Medulla oblongata (tissue), 1 donor: Measurements from ENCODE around the gene CABLES2.
"Not testable (repeated sequence)": the region's sequence is repeated elsewhere in the genome, so short reads cannot be mapped to it uniquely, and the experiment has no call there.

ENCODE experiments used
- DNase-seq: peaks from one replicate; pipeline ENCODE4 v3.0.0-alpha.2; 2015; ENCODE audit errors: extremely low spot score

Gene CABLES2

DNA sequence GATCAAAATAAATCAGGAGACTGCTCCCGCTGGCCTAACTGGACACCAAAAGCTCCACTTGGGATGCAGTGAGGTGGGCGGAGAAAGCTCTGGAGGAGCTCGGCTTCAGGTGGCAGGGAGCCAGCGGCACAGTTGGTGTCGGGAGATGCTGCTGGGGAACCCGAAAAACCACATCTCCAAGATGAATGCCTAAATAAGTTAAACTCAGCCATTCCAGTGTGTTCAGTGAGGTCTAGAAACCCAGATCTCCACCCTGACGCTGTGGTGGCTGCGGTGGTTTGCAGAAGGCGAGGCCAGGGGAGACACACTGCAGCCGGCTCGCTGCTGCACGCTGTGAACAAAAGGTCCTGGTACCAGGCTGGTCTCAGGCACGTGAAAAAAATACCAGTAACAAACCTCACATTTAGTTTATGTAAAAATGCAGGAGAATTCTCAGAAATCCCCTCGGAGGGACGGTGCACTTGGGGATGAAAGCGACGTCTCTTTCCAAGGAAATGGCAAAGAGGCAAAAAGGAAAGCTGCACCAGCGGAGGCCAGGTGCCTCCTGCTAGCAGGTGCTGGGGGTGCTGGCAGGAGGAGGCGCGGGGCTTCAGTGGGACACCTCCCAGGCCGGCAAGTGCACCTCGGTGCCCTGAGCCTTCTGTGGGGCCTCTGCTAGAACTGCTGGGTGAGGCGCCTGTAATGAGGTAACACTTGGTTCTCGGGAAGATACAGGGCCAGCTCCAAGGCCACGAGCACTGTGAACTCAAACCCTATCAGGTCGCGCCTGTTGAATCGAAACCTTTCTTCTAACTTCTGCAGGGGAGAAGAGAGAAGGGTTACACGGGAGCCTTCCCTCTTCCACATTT, 16.5 kb downstream of the CABLES2 start:
- no peak for DNase-seq

DNA sequence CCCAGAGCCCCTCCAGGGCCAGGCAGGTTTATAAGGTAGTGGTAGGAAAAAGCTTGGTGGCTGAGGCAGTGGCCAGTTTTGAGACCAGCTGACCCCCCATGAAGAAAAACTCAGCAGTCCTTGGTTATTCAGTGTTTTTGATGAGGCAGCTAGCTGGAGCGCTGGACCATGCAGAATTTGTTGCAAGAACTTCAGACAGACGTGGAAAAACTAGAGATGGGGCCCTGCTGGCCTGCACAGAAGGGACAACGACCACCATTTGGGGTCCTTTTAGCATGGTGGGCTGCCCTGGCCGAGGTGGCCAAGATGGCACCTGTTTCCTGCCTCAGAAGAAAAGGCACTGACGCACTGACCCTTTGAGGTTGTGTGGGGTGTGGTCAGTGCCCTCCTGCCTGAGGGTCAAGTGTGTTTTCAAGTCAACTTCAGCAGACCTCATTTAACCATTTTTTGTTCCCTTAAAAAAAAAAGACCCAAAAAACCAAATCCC, 17.4 kb downstream of the CABLES2 start:
- DNase-seq = no peak

DNA sequence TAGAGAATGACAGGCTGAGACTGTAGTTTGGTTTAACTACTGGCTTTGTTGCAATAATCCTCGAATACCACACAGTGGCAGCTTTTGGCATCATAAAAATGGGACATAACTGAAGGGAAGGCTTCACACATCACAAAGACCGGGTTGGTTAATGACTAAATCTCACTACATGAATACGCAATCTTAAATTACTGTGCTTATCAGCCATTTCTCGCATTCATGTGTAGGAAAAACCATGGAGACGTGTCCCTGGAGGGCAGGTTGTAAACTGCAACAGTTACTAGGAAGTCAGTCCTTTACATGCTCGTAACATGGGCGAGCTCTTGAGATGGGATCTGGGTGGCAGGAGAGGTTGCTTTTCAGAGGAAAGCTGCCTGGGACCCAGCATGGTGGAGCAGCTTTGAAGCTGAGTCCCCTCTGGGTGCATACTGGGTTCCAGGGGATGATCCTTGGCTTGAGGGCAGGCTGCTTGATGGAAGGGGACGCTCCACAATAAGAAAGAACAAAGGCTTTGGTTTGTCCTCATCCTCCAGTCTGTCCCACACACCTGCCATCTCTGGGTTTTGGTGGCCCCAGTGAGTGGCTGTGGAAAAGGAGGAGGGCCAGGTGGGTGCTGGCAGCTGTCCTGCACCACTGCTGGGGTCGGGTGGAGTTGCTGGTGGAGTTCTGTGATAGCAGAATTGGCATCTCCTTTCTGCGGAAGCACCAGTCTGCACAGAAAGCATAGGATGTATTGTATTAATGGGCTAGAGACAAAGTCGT, 18.1 kb downstream of the CABLES2 start:
- no peak for DNase-seq

DNA sequence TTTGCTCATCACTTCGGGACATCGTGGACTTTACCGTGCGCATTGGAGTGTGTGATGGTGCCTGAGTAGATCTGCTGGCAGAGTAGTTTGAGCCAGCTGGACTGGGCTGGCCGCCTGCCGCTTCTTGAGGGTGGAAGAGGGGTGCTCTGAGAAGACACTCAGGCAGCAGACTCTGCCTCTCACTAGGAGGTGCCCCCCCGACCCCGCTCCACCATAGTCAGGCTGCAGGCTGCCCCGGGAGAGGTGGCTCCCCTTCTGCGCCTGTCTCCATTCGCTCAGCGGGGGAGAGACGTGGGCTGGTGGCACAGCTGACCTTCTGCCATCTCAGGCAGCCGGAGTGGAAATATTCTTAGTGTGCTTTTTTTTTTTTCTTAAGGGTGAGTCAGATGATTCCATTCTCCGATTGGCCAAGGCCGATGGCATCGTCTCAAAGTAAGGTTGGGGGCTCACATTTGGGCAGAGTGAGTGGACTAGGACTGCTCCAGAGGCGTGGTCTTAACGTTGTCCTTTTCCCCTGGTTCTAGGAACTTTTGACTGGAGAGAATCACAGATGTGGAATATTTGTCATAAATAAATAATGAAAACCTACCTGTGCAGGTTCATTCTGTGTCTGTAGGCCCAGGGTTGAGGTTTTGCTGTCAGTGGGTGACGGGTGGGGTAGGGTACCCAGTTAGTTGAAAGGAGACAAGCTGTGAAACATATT, 19.0 kb downstream of the CABLES2 start:
- DNase-seq = no peak

DNA sequence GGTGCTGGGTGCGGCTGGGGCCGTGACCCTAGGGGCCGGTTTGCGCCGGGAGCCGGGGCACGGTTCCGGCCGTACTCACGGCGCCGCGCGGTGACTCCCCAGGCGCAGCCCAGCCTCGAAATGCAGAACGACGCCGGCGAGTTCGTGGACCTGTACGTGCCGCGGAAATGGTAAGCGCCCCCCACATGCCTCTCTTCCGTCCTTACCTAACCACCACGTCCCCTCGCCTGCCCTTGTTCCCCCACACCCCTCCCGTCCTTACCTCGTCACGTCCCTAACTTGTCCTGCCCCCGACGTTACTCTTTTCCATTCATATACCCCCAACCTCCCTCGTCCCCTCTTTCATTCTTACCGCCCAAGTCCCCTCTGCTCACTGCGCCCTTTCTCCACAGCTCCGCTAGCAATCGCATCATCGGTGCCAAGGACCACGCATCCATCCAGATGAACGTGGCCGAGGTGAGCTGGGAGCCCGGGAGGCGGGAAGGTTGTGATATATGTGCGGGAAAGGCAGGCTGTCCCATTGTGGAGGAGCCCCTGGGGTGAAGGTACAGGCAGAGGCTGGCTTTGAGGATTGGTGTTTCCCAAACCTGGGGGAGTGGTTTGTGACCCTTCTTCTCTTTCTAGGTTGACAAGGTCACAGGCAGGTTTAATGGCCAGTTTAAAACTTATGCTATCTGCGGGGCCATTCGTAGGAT, 19.7 kb downstream of the CABLES2 start:
- DNase-seq = no peak

DNA sequence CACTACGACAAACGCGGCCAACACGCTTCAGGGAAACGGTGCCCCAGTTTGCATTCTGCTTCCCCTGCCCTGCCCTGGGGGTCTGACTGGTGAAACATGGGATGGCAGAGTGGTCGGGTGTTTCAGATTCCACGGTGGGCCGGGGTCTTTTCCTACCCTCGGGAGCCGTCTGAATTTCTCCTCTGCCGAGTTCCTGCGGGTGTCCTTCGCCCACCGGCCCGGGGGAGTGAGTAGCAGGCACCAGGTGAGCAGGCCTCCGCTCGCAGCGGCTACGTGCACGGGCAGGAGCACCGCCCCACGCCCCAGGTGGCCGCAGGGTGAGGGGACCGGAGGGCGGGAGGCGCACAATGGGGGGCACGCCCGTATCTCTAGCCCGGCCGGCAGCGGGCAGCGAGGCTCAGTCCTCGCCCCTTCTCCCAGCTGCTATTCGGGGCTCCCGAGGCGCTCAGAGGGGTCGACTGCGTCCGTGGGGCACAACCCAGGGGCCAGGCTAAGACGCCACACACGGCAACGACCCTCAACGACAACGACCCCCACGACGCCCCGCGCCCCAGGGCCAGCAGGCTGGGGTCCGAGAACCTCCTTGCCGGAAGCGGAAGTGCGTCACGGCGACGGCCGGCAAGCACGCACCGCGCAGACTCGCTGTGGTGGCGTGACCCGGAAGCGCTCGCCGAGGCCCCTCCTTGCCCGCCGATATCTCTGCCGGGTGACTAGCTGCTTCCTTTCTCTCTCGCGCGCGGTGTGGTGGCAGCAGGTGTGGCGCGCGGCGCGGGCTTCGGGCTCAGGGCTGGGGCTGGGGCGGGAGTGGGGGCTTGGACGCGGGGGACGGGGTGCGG, 20.5 kb downstream of the CABLES2 start, which contains the start of gene RPS21:
RPS21 (plus strand) TSS at position 721 of the 836 bp plus-strand sequence. CDS start 236 bp downstream, outside the sequence.
- DNase-seq = peak; percentile 93

DNA sequence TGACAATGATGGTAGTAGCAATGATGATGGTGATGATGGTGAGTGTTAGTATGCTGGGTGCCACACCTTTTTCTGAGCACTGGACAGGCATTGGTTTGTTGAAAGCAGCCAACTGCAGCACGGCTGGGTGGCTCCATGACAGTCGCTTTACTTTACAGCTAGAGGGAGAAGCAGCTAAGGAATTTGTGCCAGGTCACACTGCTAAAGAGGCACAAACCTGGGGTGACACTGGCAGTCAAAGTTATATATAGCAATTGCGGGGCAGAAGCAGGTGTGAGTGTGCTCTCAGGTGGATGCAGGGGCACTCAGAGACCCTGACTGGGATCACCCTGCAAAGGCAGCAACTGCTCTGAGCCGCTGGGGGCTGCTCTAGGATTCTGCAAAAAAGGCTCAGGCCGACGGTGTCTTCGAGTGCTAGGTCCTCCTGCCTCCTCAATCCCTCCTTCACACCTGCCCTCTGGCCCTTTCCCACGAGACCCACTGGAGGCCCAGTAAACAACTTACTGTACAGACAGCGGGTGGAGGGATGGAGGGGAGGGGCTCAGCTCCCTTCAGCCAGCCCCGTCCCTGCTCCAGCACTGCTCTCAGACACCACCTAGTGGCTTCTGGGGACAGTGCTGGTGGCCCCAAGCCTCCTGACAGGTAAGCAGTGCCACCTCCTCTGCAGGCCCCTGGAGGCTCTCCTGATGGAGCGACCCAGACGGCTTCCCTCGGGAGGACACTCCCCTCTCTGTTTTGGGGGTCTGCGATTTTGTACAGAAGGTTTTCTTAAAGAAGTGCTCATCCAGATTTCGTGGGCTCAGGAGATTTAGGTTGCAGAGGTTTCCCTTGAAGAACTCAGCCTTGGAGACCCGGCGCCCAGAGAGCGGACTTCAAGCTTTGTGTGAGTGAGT, 24.5 kb downstream of the CABLES2 start:
- peak; percentile 82 for DNase-seq

DNA sequence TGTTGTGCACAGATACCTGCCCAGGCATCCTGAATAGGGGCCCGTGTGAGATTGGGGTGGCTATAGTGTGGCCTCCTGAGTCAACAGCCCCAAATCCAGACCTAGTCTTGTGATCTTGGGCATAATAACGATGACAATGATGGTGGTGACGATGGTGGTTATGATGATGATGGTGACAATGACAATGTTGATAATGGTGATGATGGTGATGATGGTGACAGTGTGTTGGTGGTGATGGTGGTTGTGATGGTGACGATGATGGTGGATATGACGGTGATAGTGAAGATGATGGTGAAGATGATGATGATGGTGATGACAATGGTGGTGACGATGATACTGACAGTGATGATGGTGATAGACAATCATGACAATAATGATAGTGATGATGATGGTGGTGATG, 25.2 kb downstream of the CABLES2 start:
- no peak for DNase-seq

DNA sequence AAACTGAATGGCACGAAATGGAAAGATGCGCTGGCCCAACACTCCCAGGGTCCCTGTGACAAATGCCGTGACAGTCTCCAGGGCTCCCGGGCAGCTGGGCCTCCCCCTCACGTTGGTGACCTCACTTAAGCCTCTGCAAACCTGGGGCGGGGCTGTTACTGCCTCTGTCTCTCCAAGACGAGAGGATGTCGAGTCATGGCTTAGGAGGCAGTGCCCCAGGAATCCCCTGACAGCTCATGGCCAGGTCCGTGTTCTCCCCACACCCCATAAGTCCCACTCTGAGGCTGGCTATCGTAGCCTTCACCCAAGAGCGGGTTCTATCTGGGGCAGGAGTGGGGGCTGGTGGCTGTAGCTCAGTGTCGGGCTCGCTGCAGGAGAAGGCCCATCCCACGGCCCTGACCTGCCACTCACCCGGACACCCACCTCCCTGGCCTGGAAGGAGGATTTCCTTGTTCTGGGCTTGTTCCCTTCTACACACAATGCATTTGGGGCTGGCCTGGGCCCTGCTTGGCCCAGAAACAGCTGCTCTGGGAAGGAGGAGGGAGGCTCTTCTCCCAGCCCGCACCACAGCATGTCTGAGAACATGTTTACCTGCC, 25.8 kb downstream of the CABLES2 start:
- no peak for DNase-seq

DNA sequence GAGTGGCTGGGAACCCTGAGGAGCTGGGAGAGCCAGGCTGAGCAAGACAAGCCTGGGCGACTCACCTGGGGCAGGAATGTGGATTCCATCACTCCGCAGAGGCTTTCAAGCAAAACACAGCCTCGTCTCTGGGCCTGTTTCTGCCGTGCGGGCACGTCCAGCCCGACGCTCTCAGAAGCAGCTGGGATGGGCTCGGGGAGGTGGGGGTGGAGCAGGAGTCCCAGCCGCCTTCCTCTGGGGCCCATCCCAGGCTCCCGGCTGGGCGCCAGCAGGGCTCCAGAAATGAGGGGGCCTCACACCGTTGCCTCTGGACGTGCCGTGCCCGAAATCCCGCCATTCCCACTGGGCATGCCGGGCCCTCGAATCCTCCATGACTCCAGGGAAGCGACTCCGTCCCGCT, 28.9 kb downstream of the CABLES2 start:
- DNase-seq = no peak

DNA sequence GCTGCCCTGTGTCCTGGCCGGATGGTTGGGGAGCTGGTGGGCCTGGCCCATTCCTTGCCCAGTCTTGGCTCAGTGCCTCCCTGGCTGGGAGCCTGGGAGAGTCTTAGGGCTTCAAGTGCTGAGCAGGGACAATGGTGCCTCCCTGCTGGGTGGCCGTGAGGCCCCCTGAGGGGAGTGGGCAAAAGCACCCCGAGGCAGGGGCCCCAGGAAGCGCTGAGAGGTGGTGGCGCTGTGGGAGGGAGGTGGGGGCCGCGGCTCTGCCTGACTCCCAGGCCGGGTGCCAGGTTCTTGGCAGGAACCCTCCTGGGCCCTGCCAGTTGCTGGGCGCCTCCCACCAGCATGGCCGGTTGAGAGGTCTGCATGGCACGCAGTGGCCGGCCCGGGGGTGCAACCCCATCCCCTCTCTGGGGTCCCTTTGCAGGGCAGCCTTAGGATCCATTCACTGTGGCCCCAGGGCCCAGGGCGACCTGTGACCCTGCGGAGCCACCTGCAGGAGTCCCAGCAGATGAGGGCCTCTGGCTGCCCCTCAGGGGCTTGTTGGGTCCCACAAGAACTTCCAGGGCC, 29.4 kb downstream of the CABLES2 start:
- DNase-seq = no peak

DNA sequence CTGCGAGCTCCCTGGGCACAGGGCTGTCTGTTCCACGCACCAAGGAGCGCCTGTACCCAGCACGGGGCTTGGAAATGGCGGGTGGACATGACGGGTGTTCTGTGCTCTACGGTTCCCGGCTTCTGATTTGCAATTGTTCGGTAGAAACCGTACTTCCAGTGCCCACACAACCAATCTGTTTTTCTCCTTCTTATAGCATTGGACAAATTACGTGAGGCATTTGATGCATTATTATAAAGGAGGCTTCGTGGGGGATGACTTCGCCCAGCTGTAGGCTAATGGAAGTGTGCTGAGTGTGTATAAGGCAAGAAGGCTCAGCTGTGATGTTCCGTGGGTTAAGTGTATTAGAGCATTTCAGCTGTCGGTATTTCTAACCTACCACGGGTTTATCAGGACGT, 30.0 kb downstream of the CABLES2 start:
- DNase-seq = no peak

DNA sequence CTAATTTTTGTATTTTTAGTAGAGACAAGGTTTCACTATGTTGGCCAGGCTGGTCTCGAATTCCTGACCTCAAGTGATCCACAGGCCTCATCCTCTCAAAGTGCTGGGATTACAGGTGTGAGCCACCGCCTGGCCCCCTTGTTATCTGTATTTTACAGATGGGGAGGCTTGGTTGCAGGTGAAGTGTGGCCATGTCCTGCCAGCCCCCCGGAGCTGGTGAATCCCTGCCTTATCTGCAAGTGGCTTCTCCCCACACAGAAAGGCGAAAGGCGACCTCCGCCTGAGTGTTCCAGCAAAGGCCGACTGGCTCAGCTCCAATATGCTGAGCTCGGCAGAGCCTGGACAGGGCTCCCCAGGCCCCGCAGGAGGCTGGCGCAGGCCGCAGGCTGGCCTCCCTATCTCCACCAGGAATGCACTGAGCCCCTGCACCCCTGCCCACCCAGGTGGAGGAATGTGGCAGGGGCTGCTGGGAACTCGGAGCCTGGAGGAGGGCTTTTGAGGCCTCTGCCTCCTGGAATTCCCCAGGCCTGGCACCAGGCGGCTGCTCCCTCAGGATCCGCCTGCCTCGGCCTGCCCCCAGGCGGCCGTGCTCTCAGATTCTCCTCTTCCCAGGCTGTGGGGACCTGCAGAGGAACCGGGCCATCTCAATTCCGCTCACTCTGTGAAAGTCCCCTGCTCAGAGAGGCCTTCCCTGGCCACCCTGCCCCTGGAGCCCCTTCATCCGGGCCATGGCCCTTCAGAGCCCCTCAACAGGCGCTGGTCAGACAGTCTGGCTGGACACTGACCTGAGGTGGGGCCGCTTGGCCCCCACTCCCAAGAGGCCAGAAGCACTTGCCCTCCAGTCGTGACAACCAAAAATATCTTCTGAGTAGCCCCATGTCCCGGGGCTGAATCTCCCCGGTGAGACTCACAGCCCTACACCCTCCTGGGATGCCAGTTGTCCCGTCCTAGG, 30.7 kb downstream of the CABLES2 start:
- no peak for DNase-seq

DNA sequence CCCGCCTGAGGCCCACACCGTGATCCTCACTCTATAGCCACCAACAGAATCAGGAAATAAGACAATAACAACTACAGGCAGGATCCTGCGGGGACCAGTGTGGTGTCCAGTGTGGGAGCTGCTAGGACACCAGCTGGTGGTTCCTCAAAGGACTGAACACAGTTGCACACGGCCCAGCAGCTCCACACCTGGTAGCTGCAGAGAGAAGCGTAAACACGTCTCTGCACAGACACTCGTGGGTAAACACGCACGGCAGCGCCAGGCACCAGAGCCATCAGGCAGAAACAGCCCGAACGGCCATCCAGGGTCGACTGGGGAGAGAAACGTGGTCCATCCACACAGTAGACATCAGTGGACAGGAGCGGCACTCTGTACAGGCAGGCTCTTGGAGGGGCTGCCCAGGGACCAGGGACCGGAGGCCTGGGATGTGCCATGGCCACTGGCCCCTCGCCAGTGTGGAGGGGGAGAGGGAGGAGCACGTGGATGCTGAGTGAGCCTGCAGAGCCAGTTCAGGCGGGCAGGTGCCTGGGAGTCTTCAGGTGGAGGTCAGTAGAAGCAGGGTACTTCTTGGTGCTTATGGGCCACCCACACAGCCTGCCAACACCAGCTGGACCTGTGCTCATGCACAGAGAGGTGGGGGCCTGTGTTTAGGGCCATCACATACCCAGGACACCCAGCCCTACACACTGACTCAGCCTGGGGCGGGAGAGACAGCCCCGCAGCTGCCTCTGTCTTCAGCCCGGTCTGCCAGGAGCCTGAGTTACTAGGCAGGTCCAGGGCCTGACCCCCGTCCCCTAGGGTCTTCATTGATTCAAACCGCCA, 32.5 kb downstream of the CABLES2 start:
- no peak for DNase-seq

DNA sequence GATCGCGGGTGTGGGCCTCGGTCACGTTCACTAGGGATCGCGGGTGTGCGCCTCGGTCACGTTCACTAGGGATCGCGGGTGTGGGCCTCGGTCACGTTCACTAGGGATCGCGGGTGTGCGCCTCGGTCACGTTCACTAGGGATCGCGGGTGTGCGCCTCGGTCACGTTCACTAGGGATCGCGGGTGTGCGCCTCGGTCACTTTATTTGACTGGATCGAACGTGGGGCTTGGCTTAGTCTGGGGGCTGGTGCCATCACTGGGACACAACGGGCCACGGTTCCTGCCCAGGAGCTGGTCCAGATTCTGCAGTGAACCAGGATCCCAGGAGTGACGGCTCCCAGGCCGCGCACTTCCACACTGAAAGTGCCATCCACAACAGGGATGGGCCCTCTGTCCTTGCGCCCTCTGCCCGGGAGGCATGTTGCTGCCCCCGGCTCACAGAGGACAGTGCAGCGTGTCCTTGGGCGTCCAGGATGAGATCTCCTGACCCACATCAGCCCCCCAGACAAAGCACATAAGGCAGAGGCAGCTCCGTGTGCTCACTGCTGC, 33.4 kb downstream of the CABLES2 start:
- not testable (repeated sequence) for DNase-seq
